Retinal pigment epithelial cell (primary cell): Measurements from ENCODE around the gene STX1A.

ENCODE experiments used
- DNase-seq: peaks from one replicate; pipeline ENCODE4 v3.0.0-alpha.2; 2010; ENCODE audit warnings: low read depth
- H3K4me3 ChIP-seq: 2 replicates; pipeline ENCODE4 v1.5.1; 2011; ENCODE audit warnings: mild to moderate bottlenecking, low read length, control low read depth, moderate library complexity
- TF ChIP-seq, protein P1 (sequence below): conservative IDR thresholded peaks from 2 replicates; pipeline ENCODE4 v1.5.1; 2011; ENCODE audit warnings: low read depth, low read length, control low read depth, inconsistent platforms

STX1A gene

DNA sequence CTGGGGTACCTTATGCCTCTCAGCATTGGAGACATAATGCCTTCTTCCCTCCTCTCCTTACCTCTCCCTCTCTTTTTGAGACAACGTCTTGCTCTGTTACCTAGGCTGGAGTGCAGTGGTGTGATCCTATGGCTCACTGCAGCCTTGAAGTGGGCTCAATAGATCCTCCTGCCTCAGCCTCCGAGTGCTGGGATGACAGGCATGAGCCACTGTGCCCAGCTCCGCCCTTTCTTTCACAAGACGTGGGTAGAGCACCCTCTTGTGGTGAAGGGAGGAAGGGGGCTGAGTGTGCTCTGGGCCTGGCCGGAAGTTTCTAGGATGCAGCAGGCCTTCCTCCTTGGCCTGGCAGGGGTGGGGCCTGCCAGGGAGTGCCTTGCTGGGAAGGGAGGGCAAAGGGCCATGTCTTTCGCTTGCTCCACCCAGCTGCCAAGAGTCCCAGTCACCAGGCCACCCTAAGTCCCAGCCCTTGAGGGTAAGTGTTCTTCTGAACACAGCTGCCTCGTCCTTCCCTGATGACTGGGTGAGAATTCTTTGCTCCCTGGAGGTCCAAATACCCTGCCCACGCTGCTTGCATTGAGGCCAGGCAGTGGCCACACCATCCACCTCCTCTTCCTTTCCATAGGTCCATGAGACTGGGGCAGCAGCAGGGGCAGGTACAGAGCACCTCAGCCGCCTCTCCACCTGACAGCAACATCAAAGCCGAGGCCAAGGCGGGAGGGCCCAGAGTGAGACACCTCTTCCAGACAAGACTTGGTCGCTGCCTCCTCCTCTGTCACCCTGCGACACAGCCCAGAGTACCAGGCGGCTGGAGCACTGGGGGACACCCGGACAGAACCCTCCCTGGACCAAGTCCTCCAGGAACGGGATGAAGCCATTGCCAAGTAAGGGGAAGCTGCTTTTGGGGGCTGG, 15.4 kb upstream of the STX1A start:
- TF ChIP-seq, protein P1, sequence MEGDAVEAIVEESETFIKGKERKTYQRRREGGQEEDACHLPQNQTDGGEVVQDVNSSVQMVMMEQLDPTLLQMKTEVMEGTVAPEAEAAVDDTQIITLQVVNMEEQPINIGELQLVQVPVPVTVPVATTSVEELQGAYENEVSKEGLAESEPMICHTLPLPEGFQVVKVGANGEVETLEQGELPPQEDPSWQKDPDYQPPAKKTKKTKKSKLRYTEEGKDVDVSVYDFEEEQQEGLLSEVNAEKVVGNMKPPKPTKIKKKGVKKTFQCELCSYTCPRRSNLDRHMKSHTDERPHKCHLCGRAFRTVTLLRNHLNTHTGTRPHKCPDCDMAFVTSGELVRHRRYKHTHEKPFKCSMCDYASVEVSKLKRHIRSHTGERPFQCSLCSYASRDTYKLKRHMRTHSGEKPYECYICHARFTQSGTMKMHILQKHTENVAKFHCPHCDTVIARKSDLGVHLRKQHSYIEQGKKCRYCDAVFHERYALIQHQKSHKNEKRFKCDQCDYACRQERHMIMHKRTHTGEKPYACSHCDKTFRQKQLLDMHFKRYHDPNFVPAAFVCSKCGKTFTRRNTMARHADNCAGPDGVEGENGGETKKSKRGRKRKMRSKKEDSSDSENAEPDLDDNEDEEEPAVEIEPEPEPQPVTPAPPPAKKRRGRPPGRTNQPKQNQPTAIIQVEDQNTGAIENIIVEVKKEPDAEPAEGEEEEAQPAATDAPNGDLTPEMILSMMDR, result peak; percentile 78
- DNase-seq, result no peak
- no peak overlapping the region for H3K4me3 ChIP-seq

DNA sequence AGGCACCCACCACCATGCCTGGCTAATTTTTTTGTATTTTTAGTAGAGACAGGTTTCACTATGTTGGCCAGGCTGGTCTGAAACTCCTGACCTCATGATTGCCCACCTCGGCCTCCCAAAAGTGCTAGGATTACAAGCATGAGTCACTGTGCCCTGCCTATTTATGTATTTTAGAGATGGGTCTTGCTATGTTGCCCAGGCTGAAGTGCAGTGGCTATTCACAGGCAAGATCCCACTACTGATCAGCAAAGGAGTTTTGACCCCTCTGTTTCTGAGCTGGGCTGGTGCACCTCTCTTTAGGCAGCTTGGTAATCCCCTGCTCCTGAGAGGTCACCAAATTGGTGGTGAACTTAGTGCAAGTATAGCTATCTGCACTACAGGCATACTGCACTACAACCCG, 12.9 kb upstream of the STX1A start:
- DNase-seq, result no peak
- no peak overlapping the region for H3K4me3 ChIP-seq
- TF ChIP-seq, protein P1, result no peak

DNA sequence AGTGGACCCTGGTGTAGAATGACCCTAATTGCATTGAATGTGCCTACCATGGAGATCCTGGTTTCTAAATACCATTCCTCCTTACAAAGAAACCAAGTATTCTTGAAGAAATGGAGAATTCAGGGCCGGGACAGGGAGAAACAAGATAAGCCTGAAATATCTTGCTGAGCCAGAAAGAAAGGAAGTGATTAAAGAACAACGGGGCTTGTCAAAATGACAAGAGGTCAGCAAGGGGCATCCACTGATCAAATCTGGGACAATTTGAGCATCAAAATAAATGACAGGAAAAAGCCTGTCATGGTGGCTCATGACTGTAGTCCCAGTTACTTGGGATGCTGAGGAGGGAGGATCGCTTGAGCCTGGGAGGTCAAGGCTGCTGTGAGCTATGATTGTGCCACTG, 11.0 kb upstream of the STX1A start:
- TF ChIP-seq, protein P1, result no peak
- no peak overlapping the region for H3K4me3 ChIP-seq
- DNase-seq, result no peak

DNA sequence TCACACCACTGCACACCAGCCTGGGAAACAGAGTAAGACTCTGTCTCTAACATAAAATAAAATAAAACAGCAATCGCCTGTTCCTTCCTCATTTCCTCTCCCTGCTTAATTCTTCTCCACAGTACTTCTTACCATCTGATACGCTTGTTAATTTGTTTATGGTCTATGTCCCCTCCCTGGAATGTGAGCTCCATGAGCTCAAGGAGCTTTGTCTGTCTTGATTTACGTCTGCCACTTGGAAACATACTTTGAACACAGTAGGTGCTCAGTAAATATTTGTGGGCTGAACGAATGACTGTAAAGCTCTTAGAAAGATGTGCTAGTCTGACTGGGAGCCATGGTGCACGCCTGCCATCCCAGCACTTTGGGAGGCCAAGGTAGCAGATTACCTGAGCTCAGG, 9.1 kb upstream of the STX1A start:
- H3K4me3 ChIP-seq, result no peak overlapping the region
- TF ChIP-seq, protein P1, result no peak
- no peak for DNase-seq

DNA sequence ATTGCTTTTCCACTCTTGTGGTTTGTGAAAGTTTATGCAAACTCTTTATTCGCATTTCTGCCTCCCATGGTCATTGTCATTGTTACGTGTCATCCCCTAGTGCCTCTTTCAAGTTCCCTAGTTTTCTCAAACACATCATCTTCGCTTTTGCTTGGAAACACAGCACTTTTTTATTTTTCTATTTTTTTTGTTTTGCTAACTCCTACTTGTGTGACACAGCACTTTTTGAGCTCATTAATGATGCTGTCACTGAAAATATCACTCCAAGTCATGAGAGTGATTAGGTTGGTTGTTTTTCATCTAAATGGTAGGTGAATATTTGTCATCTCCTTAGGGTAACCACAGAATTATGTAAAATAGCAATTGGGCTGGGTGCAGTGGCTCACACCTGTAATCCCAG, 8.5 kb upstream of the STX1A start:
- H3K4me3 ChIP-seq, result no peak overlapping the region
- TF ChIP-seq, protein P1, result no peak
- DNase-seq, result no peak

DNA sequence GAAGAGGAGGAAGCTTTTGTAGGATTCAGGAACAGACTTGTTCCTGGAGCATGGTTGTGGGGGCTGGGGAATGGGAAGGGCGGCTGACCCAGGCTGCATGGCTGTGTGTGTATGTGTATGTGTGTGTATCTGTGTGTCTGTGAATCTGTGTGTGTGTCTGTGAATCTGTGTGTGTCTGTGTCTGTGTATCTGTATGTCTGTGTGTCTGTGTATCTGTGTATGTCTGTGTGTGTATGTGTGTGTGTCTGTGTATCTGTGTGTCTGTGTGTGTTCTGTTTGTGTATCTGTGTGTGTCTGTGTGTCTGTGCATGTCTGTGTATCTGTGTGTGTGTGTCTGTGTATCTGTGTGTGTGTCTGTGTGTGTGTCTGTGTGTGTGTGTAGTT, 6.6 kb upstream of the STX1A start:
- TF ChIP-seq, protein P1, result no peak
- no peak overlapping the region for H3K4me3 ChIP-seq
- no peak for DNase-seq

DNA sequence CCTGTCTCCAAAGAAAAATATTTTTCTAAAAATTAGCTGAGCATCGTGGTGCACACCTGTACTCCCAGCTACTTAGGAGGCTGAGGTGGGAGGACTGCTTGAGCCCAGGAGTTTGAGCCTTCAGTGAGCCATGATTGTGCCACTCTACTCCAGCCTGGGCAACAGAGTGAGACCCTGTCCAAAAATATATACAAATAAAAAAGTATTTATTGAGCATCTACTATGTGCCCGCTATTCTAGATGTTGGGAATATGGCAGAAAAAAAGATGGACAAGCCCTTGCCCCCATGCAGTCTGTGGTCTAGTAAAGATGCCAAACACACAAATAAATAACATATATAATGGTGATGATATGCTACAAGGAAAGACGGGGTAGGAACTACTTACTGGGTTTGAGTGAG, 4.3 kb upstream of the STX1A start:
- no peak overlapping the region for H3K4me3 ChIP-seq
- TF ChIP-seq, protein P1, result no peak
- no peak for DNase-seq
